Stimulated activated CD8-positive, alpha-beta memory T cell treated with anti-CD3 and anti-CD28 coated beads, Interleukin-12 subunit alpha, Interleukin-12 subunit beta, amount 100 ng/mL, for 4 hours (primary cell): Measurements from ENCODE around the gene LARP1.

Experiments
- DNase-seq: peaks from one replicate; pipeline ENCODE4 v3.0.0-alpha.2; 2020; ENCODE audit warnings: low read depth

The LARP1 gene

DNA sequence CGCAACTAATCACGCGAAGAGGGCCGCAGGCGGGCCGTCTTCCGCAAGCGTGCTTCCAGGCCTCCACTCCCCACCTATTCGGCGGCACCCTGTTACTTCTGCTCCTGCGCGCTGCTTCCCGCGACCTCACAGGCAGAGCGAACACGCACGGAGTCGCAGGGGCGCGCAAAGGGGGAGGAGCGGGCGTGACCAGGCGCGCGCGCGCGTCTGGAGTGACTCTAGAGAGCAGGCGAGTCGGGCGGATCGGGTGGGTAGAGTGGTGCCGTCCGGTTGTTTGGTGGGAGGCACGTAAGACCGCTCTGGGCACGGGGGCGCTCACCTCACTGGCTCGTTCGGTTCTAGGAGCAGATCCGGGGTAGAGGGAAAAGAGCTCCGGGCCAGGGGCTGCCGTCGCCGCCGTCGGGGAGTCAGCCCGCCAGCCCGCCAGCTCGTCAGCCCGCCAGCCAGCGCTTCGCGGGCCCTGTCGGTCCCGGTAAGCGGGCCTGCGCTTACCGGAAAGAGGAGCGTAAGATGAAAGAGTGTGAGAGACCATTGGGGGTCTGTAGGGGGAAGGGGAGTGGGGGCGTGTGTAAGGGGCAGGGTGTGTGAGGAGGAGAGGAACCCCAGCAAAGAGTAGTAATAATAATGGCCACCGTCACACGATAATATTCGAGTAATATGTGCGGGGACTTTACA, 103.3 kb downstream of the LARP1 start, which contains the start of gene CNOT8:
Gene CNOT8 (plus strand): TSS at position 331 of the 675 bp plus-strand sequence. CDS start 4,652 bp downstream, outside the sequence.
- peak; percentile 95 for DNase-seq

- no peak for DNase-seq
Observed at GRCh38 chr5:154858972-154859871, 104.0 kb downstream of the LARP1 start.

DNA sequence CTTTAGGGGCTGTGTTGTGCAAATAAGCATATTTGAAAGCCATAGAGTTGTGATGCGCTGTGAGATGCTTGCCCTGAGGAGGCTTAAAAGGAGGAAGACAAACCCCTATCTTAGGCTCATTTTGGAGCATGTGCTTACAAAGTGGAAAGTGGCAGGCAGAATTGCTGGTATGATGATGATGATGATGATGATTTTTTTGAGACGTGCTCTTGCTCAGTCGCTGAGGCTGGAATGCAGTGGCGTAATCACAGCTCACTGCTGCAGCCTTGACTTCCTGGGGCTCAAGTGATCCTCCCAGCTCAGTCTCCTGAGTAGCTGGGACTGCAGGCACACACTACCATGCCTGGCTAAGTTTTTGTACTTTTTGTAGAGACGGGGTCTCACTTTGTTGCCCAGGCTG, 104.9 kb downstream of the LARP1 start:
- DNase-seq, result no peak

DNA sequence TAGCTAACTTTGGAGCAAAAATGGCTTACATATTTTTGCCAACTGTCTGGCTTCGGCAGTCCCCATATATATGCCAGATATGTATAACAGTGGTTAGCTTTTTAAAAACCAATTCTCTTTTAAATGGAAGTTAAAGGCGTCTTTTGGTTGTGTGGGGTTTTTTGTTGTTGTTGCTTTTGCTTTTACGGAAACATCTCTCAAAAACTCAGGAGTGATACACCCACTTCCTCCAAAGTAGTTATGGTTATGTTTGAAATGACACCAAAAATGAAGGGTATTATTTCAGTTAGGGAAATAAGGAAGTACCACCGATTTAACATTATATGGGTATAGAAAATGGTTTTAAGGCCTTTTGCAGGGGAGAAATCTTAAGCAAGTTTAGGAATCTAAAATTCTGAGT, 105.6 kb downstream of the LARP1 start:
- DNase-seq, result no peak

- no peak for DNase-seq
Observed at GRCh38 chr5:154861946-154862345, 106.8 kb downstream of the LARP1 start.

DNA sequence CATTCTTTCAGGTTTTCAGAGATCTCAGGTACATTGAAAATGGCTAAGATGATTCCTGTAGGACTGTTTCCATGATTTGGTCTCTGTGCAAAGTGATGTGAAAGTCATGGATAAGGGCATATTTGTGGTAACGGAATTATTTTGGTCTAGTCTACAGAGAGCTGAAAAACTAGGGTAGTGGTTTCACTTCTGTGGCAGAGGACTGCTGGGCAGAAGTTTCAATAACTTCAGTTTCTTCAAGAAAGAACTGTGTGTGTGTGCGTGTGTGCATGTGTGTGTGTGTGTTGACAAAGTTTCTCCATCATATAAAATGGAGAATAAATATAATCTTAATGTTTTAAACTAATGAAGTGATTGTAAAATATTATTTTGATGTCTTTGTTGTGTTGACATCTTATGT, 107.6 kb downstream of the LARP1 start:
- DNase-seq, result no peak

DNA sequence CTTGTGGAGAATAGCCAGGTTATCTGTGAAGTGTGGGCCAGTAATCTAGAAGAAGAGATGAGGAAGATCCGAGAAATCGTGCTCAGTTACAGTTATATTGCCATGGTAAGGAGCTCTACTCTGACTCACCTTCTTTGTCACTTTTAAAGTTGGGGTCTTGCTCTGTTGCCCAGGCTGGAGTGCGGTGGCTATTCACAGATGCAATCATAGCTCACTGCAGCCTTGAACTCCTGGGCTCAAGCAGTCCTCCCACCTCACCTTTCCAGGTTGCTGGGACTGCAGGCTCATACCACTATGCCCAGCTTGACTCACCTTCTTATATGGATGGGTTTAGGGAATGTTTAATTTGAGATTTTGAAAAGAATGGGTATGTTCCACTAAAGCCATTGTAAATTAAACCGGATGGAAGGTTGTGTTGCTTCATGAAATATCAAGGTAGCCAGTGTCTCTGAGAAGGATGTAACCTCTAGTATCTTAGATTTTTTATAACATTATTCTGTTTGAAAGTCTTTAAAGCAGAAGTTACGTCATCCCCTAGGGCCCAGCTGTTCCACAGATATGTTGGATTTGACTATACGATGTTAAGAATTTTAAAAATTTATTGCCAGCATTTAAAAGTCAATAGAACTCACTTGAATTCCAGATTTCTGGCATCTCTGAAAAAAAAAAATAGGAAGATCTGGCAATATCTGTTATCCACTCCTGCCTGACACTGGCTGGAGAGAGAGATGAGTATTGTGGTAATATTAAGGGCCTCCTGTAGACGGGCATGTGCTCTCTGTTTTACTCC, 108.3 kb downstream of the LARP1 start:
- no peak for DNase-seq

GRCh38 chr5:154865466-154866184, 110.4 kb downstream of the LARP1 start:
- DNase-seq, result no peak

- no peak for DNase-seq
Observed at GRCh38 chr5:154866841-154867240, 111.7 kb downstream of the LARP1 start.
